ENCODE results near the gene HJURP. TPM values are rescaled to one million over a fixed set of nuclear protein-coding genes. Genes with fewer than 3 reads are reported as not detected.

The HJURP gene
- total RNA-seq, 1 experiment from 2014 or later = 49.7 TPM

DNA sequence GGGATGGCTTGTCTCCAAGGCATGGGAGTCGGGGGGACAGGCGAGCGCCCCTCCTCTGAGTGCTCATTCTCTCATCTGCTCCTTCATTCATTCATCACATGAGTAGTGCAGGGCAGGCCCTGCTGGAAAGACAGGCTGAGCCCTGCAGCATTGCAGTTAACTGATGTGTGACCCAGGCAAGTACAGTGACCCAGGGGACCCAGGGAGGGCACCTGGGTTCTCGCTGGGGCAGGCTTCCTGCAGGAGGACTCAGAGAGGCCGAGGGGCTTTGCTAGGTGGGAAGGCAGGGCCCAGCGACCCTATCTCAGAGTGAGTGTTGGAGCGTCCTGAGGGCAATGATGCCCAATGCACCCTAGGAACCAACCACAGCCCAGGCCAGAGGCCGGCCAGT is 30.6 kb downstream of the HJURP start:
- Histone ChIP-seq H3K18ac (ENCODE audit: insufficient read length, low read depth, low read length) (no peak overlapping the region), H3K4me1 (ENCODE audit: insufficient read depth, low read length) (no peaks in the 10 kb centered on the region), H3K23ac (ENCODE audit: insufficient read length, low read depth, low read length) (no peak overlapping the region), H3K14ac (ENCODE audit: insufficient read depth, low read length) (no peak overlapping the region), H3K56ac (ENCODE audit: insufficient read length, low read depth, low read length) (no peak overlapping the region), H2AK5ac (ENCODE audit: insufficient read length, low read length) (no peak overlapping the region), H4K91ac (ENCODE audit: insufficient read length, low read depth, low read length) (no peak overlapping the region), H2AFZ (ENCODE audit: low read length) (no peak overlapping the region), H3K79me1 (ENCODE audit: insufficient read depth, low read depth, low read length, poor library complexity, severe bottlenecking) (no peaks in the 10 kb centered on the region), H3K4ac (ENCODE audit: low read depth, low read length) (no peak overlapping the region), H4K20me1 (ENCODE audit: control insufficient read depth, insufficient read depth, insufficient read length) (no peaks in the 10 kb centered on the region), H2BK120ac (ENCODE audit: low read depth, low read length, poor library complexity, severe bottlenecking) (no peak overlapping the region), H3K9ac (ENCODE audit: extremely low read depth, insufficient read length, low read length) (no peak overlapping the region), H3K23me2 (ENCODE audit: insufficient read length, low read depth, low read length, poor library complexity, severe bottlenecking) (no peaks in the 10 kb centered on the region), H2BK20ac (ENCODE audit: low read depth, low read length, poor library complexity, severe bottlenecking) (no peak overlapping the region), H4K8ac (replicated peaks; ENCODE audit: insufficient read length, low read depth, low read length) (no peak overlapping the region), H3K27me3 (ENCODE audit: insufficient read depth, low read length) (no peaks in the 10 kb centered on the region), H3K79me2 (ENCODE audit: insufficient read depth, low read length) (no peaks in the 10 kb centered on the region), H3K9me3 (ENCODE audit: control insufficient read depth, low read depth, low read length) (no peaks in the 10 kb centered on the region), H2BK15ac (ENCODE audit: low read depth, low read length) (no peak overlapping the region), H3K4me2 (ENCODE audit: insufficient read depth, insufficient read length, low read length) (no peak overlapping the region), H3K27ac (ENCODE audit: insufficient read length, low read depth, low read length) (no peak overlapping the region), H2BK5ac (ENCODE audit: insufficient read length, low read length) (no peak overlapping the region), H4K5ac (ENCODE audit: insufficient read length, low read depth, low read length) (no peak overlapping the region), H3T11ph (ENCODE audit: low read length) (no peak overlapping the region), H2BK12ac (ENCODE audit: insufficient read length, low read depth, low read length) (no peak overlapping the region)
- Mint-ChIP-seq H3K4me1 (no peaks in the 10 kb centered on the region; a peak in 1 of 4 replicates), H3K9me3 (peaks cover 4 to 7% of the 10 kb centered on the region in 2 experiments; a peak in 4 of 5 replicates), H3K27me3 (ENCODE audit: low read depth) (peaks cover 5% of the 10 kb centered on the region), H3K36me3 (ENCODE audit: insufficient read depth in 1 of 3, low read depth in 3 of 3) (no peaks in the 10 kb centered on the region), H3K4me3 (no peak overlapping the region), H3K27ac (no peak overlapping the region)
- peak; percentile 19 for DNase-seq
- TF ChIP-seq, protein P1, sequence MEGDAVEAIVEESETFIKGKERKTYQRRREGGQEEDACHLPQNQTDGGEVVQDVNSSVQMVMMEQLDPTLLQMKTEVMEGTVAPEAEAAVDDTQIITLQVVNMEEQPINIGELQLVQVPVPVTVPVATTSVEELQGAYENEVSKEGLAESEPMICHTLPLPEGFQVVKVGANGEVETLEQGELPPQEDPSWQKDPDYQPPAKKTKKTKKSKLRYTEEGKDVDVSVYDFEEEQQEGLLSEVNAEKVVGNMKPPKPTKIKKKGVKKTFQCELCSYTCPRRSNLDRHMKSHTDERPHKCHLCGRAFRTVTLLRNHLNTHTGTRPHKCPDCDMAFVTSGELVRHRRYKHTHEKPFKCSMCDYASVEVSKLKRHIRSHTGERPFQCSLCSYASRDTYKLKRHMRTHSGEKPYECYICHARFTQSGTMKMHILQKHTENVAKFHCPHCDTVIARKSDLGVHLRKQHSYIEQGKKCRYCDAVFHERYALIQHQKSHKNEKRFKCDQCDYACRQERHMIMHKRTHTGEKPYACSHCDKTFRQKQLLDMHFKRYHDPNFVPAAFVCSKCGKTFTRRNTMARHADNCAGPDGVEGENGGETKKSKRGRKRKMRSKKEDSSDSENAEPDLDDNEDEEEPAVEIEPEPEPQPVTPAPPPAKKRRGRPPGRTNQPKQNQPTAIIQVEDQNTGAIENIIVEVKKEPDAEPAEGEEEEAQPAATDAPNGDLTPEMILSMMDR (conservative IDR thresholded peaks at IDR 0.05) = no peak
- WGBS (ENCODE audit: extremely low coverage, insufficient read length, low lambda C conversion rate) = no CpG with 5 or more reads among the region's 8 CpGs

All from H9 (cell line).